Hepatocyte (in vitro differentiated cells): ENCODE measurements around the gene CAMK1G. TPM values are rescaled to one million over a fixed set of nuclear protein-coding genes. Genes with fewer than 3 reads are reported as not detected.

Experiments used
- DNase-seq: peaks from one replicate; pipeline ENCODE4 v3.0.0-alpha.2; 2016; ENCODE audit warnings: low spot score
- H2AFZ ChIP-seq: fragments of 200-600 bp; sonication (generic); 2 replicates; pipeline ENCODE4 v1.6.0; 2016; ENCODE audit warnings: antibody characterized with exemption, mild to moderate bottlenecking
- H3K27ac ChIP-seq: fragments of 200-600 bp; sonication (generic); 2 replicates; pipeline ENCODE4 v1.5.1; 2016; ENCODE audit warnings: mild to moderate bottlenecking
- H3K27me3 ChIP-seq: fragments of 200-600 bp; sonication (generic); 2 replicates; pipeline ENCODE4 v1.6.1; 2016
- H3K36me3 ChIP-seq: fragments of 200-600 bp; sonication (generic); replicated peaks from 2 replicates; pipeline ENCODE4 v1.5.1; 2016; ENCODE audit warnings: low read depth; ENCODE audit not compliant: insufficient read depth
- H3K4me1 ChIP-seq: fragments of 200-600 bp; sonication (generic); 2 replicates; pipeline ENCODE4 v1.5.1; 2016; ENCODE audit warnings: mild to moderate bottlenecking, moderate library complexity; ENCODE audit not compliant: insufficient read depth
- H3K4me2 ChIP-seq: fragments of 200-600 bp; sonication (generic); 2 replicates; pipeline ENCODE4 v1.6.0; 2016
- H3K4me3 ChIP-seq: fragments of 200-600 bp; sonication (generic); 2 replicates; pipeline ENCODE4 v1.5.1; 2016; ENCODE audit warnings: mild to moderate bottlenecking
- H3K79me2 ChIP-seq: fragments of 200-600 bp; sonication (generic); 2 replicates; pipeline ENCODE4 v1.6.0; 2017; ENCODE audit warnings: mild to moderate bottlenecking
- H3K9me2 ChIP-seq: fragments of 200-600 bp; sonication (generic); replicated peaks from 2 replicates; pipeline ENCODE4 v1.6.0; 2017; ENCODE audit warnings: mild to moderate bottlenecking; ENCODE audit not compliant: insufficient read depth
- H3K9me3 ChIP-seq: fragments of 200-600 bp; sonication (generic); 2 replicates; pipeline ENCODE4 v1.5.1; 2016; ENCODE audit warnings: low read depth, mild to moderate bottlenecking
- H4K20me1 ChIP-seq: fragments of 200-600 bp; sonication (generic); 2 replicates; pipeline ENCODE4 v1.6.0; 2016; ENCODE audit warnings: mild to moderate bottlenecking; ENCODE audit not compliant: insufficient read depth, poor library complexity, severe bottlenecking
- CTCF ChIP-seq: fragments of 200-600 bp; sonication (generic); IDR thresholded peaks from 2 replicates; pipeline ENCODE4 v1.5.1; 2016; ENCODE audit warnings: antibody characterized with exemption, mild to moderate bottlenecking; ENCODE audit not compliant: poor library complexity
- EZH2 ChIP-seq: fragments of 200-600 bp; sonication (generic); IDR thresholded peaks from 2 replicates; pipeline ENCODE4 v1.6.1; 2016; ENCODE audit warnings: antibody characterized with exemption, mild to moderate bottlenecking, borderline replicate concordance
- EZH2phosphoT487 ChIP-seq: fragments of 200-600 bp; sonication (generic); IDR thresholded peaks from one replicate; pipeline ENCODE4 v1.6.1; 2018; ENCODE audit warnings: antibody characterized with exemption, mild to moderate bottlenecking, low read depth, moderate library complexity; ENCODE audit not compliant: unreplicated experiment, severe bottlenecking
- WGBS: methylation state at CpG from one replicate; pipeline ENCODE4 v1.1.6; 2016; ENCODE audit warnings: low lambda C conversion rate; ENCODE audit errors: missing lambda C conversion rate; 5-methylcytosine and 5-hydroxymethylcytosine counted together
- polyA plus RNA-seq: library from polyadenylated mRNA; unstranded; fragments of >200 nt; fragmentation: Nextera tagmentation; extraction: Ambion mirVana; gene quantifications from 2 replicates; pipeline ENCODE4 v1.2.1, GENCODE V29; 2016
- total RNA-seq: library from RNA; depleted of rRNA; stranded (reverse); fragments of >200 nt; gene quantifications from 2 replicates; pipeline ENCODE4 v1.2.3, GENCODE V29; 2014

The CAMK1G gene
- total and polyA plus RNA-seq, 2 experiments from 2014 or later = 1.1 to 1.2 TPM

GRCh38 chr1:209655411-209656231, 72.1 kb downstream of the CAMK1G start:
- peaks cover 29% of the 10 kb centered on the region for H3K4me1 ChIP-seq
- 80% methylated on average over 9 of the region's 9 CpGs for WGBS
- peak; percentile 68 for DNase-seq
- H4K20me1 ChIP-seq = no peaks in the 10 kb centered on the region
- peak overlapping the region; percentile 97 for H3K27ac ChIP-seq
- TF ChIP-seq EZH2phosphoT487 (no peak), CTCF (no peak), EZH2 (no peak)
- no peaks in the 10 kb centered on the region for H3K9me2 ChIP-seq
- H3K4me3 ChIP-seq = no peak overlapping the region
- no peaks in the 10 kb centered on the region for H3K27me3 ChIP-seq
- H2AFZ ChIP-seq = no peak overlapping the region
- H3K9me3 ChIP-seq = no peaks in the 10 kb centered on the region
- peaks cover 11% of the 10 kb centered on the region for H3K79me2 ChIP-seq
- H3K36me3 ChIP-seq = no peaks in the 10 kb centered on the region
- H3K4me2 ChIP-seq = no peak overlapping the region

GRCh38 chr1:209657140-209657879, 73.8 kb downstream of the CAMK1G start:
- Histone ChIP-seq H3K9me2 (no peaks in the 10 kb centered on the region), H3K36me3 (no peaks in the 10 kb centered on the region), H4K20me1 (no peaks in the 10 kb centered on the region), H3K4me3 (no peak overlapping the region), H3K79me2 (no peaks in the 10 kb centered on the region), H3K27me3 (no peaks in the 10 kb centered on the region), H2AFZ (no peak overlapping the region), H3K4me1 (peaks cover 26% of the 10 kb centered on the region), H3K27ac (no peak overlapping the region), H3K9me3 (no peaks in the 10 kb centered on the region), H3K4me2 (no peak overlapping the region)
- no peak for TF ChIP-seq EZH2phosphoT487
- no peak for TF ChIP-seq CTCF
- no peak for TF ChIP-seq EZH2
- WGBS = 85% methylated on average over 9 of the region's 9 CpGs
- no peak for DNase-seq

- H3K27me3 ChIP-seq = no peaks in the 10 kb centered on the region
- 74% methylated on average over 5 of the region's 5 CpGs for WGBS
- no peak overlapping the region for H3K27ac ChIP-seq
- H3K36me3 ChIP-seq = no peaks in the 10 kb centered on the region
- DNase-seq = no peak
- H4K20me1 ChIP-seq = no peaks in the 10 kb centered on the region
- H3K4me1 ChIP-seq = peaks cover 26% of the 10 kb centered on the region
- no peaks in the 10 kb centered on the region for H3K9me3 ChIP-seq
- H2AFZ ChIP-seq = no peak overlapping the region
- no peak overlapping the region for H3K4me2 ChIP-seq
- H3K9me2 ChIP-seq = no peaks in the 10 kb centered on the region
- H3K4me3 ChIP-seq = no peak overlapping the region
- TF ChIP-seq EZH2phosphoT487 (no peak), EZH2 (no peak), CTCF (no peak)
- no peaks in the 10 kb centered on the region for H3K79me2 ChIP-seq
These were observed 74.4 kb downstream of the CAMK1G start for GRCh38 chr1:209657918-209658317.
